ENCODE data around the gene VWCE.

VWCE gene

GRCh38 chr11:61294717-61295595 is at the start of gene VWCE:
TSS of gene VWCE (minus strand) at chr11:61295316. CDS start at chr11:61295037, 279 bp downstream.
- Histone ChIP-seq H3K79me2 (ENCODE audit: insufficient read depth, low read length) (no peaks in the 10 kb centered on the region), H3K27me3 (ENCODE audit: insufficient read depth, low read length, poor library complexity, severe bottlenecking) (no peaks in the 10 kb centered on the region), H3K4me2 (ENCODE audit: low read depth, low read length, poor library complexity, severe bottlenecking) (peak within 1 kb of the TSS; percentile 89), H3K9me2 (replicated peaks; ENCODE audit: low read depth, low read length) (no peaks in the 10 kb centered on the region), H3K9ac (ENCODE audit: low read depth, low read length, poor library complexity, severe bottlenecking) (peak within 1 kb of the TSS; percentile 75), H4K20me1 (ENCODE audit: insufficient read depth, low read length, poor library complexity, severe bottlenecking) (no peaks in the 10 kb centered on the region), H3K4me3 (ENCODE audit: low read length, poor library complexity, severe bottlenecking) (peak within 1 kb of the TSS; percentile 70), H3K9me3 (ENCODE audit: insufficient read depth, low read depth, low read length) (no peaks in the 10 kb centered on the region), H3K4me1 (ENCODE audit: insufficient read depth, low read length, poor library complexity, severe bottlenecking) (peaks cover 21% of the 10 kb centered on the region), H3K36me3 (ENCODE audit: insufficient read depth, low read length) (peaks cover 25% of the 10 kb centered on the region; the same call in 1 of the 2 replicates), H2AFZ (ENCODE audit: low read length) (peak within 1 kb of the TSS; percentile 93), H3F3A (ENCODE audit: low read depth) (no peaks in the 10 kb centered on the region)
- TF ChIP-seq EZH2phosphoT487 (IDR thresholded peaks at IDR 0.05; ENCODE audit: borderline replicate concordance) (no peak), CTCF (conservative IDR thresholded peaks at IDR 0.05; ENCODE audit: low read length) (peak; percentile 18; the same call in 1 of the 2 replicates)

GRCh38 chr11:61343792-61344745 is 49.0 kb upstream of the VWCE start:
- TF ChIP-seq CTCF (conservative IDR thresholded peaks at IDR 0.05; ENCODE audit: low read length), result no peak
- TF ChIP-seq EZH2phosphoT487 (IDR thresholded peaks at IDR 0.05; ENCODE audit: borderline replicate concordance), result no peak
- H3F3A ChIP-seq (ENCODE audit: low read depth), result no peaks in the 10 kb centered on the region
- no peaks in the 10 kb centered on the region for H4K20me1 ChIP-seq (ENCODE audit: insufficient read depth, low read length, poor library complexity, severe bottlenecking)
- H3K9ac ChIP-seq (ENCODE audit: low read depth, low read length, poor library complexity, severe bottlenecking), result no peak overlapping the region
- no peaks in the 10 kb centered on the region for H3K9me2 ChIP-seq (replicated peaks; ENCODE audit: low read depth, low read length)
- H3K9me3 ChIP-seq (ENCODE audit: insufficient read depth, low read depth, low read length), result no peaks in the 10 kb centered on the region
- peaks cover 11% of the 10 kb centered on the region for H3K4me1 ChIP-seq (ENCODE audit: insufficient read depth, low read length, poor library complexity, severe bottlenecking)
- no peaks in the 10 kb centered on the region; the same call in 1 of the 2 replicates for H3K36me3 ChIP-seq (ENCODE audit: insufficient read depth, low read length)
- no peaks in the 10 kb centered on the region for H3K27me3 ChIP-seq (ENCODE audit: insufficient read depth, low read length, poor library complexity, severe bottlenecking)
- no peak overlapping the region for H2AFZ ChIP-seq (ENCODE audit: low read length)
- no peak overlapping the region for H3K4me2 ChIP-seq (ENCODE audit: low read depth, low read length, poor library complexity, severe bottlenecking)
- no peak overlapping the region for H3K4me3 ChIP-seq (ENCODE audit: low read length, poor library complexity, severe bottlenecking)
- no peaks in the 10 kb centered on the region for H3K79me2 ChIP-seq (ENCODE audit: insufficient read depth, low read length)

GRCh38 chr11:61342207-61342803 is 47.2 kb upstream of the VWCE start:
- no peaks in the 10 kb centered on the region for H3F3A ChIP-seq (ENCODE audit: low read depth)
- no peaks in the 10 kb centered on the region for H3K9me3 ChIP-seq (ENCODE audit: insufficient read depth, low read depth, low read length)
- H3K9ac ChIP-seq (ENCODE audit: low read depth, low read length, poor library complexity, severe bottlenecking), result no peak overlapping the region
- H3K9me2 ChIP-seq (replicated peaks; ENCODE audit: low read depth, low read length), result no peaks in the 10 kb centered on the region
- peaks cover 11% of the 10 kb centered on the region for H3K4me1 ChIP-seq (ENCODE audit: insufficient read depth, low read length, poor library complexity, severe bottlenecking)
- H3K79me2 ChIP-seq (ENCODE audit: insufficient read depth, low read length), result no peaks in the 10 kb centered on the region
- H2AFZ ChIP-seq (ENCODE audit: low read length), result no peak overlapping the region
- H3K36me3 ChIP-seq (ENCODE audit: insufficient read depth, low read length), result no peaks in the 10 kb centered on the region
- no peak overlapping the region for H3K4me2 ChIP-seq (ENCODE audit: low read depth, low read length, poor library complexity, severe bottlenecking)
- H3K27me3 ChIP-seq (ENCODE audit: insufficient read depth, low read length, poor library complexity, severe bottlenecking), result no peaks in the 10 kb centered on the region
- no peak overlapping the region for H3K4me3 ChIP-seq (ENCODE audit: low read length, poor library complexity, severe bottlenecking)
- TF ChIP-seq CTCF (conservative IDR thresholded peaks at IDR 0.05; ENCODE audit: low read length) (no peak), EZH2phosphoT487 (IDR thresholded peaks at IDR 0.05; ENCODE audit: borderline replicate concordance) (no peak)
- no peaks in the 10 kb centered on the region for H4K20me1 ChIP-seq (ENCODE audit: insufficient read depth, low read length, poor library complexity, severe bottlenecking)
